Neuron (in vitro differentiated cells): ENCODE data around the gene AFAP1.

ENCODE experiments used
- H2AFZ ChIP-seq: one replicate; pipeline ENCODE4 v1.6.1; 2013; ENCODE audit warnings: low read depth, mild to moderate bottlenecking, inconsistent platforms, low read length, moderate library complexity
- H3K27me3 ChIP-seq: one replicate; pipeline ENCODE4 v1.6.1; 2013; ENCODE audit warnings: low read length; ENCODE audit not compliant: insufficient read depth
- H3K36me3 ChIP-seq: one replicate; pipeline ENCODE4 v1.6.1; 2013; ENCODE audit warnings: low read length; ENCODE audit not compliant: insufficient read depth
- H3K4me1 ChIP-seq: one replicate; pipeline ENCODE4 v1.6.1; 2013; ENCODE audit warnings: low read length; ENCODE audit not compliant: insufficient read depth
- H3K4me3 ChIP-seq: 2 replicates; pipeline ENCODE4 v1.5.1; 2013; ENCODE audit warnings: mild to moderate bottlenecking, low read length, moderate library complexity
- H3K9me3 ChIP-seq: one replicate; pipeline ENCODE4 v1.6.1; 2013; ENCODE audit warnings: low read length

Gene AFAP1

DNA sequence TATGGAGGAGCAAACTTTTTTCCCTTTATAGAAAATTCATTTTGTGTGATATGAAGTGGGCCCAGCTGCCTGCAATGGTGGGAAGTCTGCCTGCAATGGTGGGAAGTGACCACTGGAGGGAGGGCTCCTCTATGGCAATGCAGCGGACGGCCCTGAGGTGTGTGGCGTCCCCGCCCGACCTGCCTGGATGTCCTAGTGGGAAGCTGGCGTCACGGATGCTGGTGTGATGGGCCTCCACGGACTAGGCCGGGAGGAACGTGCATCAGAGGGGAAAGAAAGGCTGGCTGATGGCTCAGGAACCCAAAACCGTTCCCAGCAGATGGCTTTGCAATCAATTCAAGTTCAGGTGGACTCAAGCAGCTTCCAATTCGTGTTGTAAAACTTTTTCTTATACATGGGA, 177.9 kb downstream of the AFAP1 start:
- H3K4me1 ChIP-seq = peaks cover 9% of the 10 kb centered on the region
- peaks cover 4% of the 10 kb centered on the region for H3K9me3 ChIP-seq
- no peaks in the 10 kb centered on the region for H3K27me3 ChIP-seq
- H3K4me3 ChIP-seq = no peak overlapping the region
- peaks cover 3% of the 10 kb centered on the region for H3K36me3 ChIP-seq
- H2AFZ ChIP-seq = no peak overlapping the region

GRCh38 chr4:7761312-7761711, 178.3 kb downstream of the AFAP1 start:
- H3K4me3 ChIP-seq = no peak overlapping the region
- no peak overlapping the region for H2AFZ ChIP-seq
- H3K4me1 ChIP-seq = peaks cover 9% of the 10 kb centered on the region
- peaks cover 3% of the 10 kb centered on the region for H3K36me3 ChIP-seq
- H3K9me3 ChIP-seq = peaks cover 4% of the 10 kb centered on the region
- H3K27me3 ChIP-seq = no peaks in the 10 kb centered on the region

DNA sequence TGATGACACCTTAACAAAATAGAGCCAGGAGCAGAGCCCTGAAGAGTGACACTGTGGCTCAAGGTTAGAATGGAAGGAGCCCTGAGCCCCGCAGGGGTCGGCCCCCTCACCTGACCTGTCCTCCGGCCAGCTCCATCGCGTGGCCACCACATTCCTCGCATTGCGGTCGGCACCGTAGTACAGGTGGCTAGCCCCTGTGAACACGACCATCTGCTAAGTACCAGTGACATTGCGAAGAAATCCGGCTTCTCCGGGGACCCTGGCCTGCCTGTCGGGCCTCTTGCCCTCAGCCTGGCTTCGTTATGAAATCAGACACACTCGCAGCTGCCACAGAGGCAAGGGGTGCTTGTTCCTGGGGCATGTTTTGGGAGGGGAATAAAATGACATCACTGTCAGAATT, 179.0 kb downstream of the AFAP1 start:
- Histone ChIP-seq H3K4me1 (peaks cover 9% of the 10 kb centered on the region), H3K4me3 (no peak overlapping the region), H3K27me3 (no peaks in the 10 kb centered on the region), H2AFZ (no peak overlapping the region), H3K36me3 (peaks cover 3% of the 10 kb centered on the region), H3K9me3 (peaks cover 4% of the 10 kb centered on the region)

- H3K4me3 ChIP-seq = no peak overlapping the region
- H3K27me3 ChIP-seq = no peaks in the 10 kb centered on the region
- H2AFZ ChIP-seq = no peak overlapping the region
- peaks cover 4% of the 10 kb centered on the region for H3K9me3 ChIP-seq
- peaks cover 9% of the 10 kb centered on the region for H3K4me1 ChIP-seq
- peaks cover 3% of the 10 kb centered on the region for H3K36me3 ChIP-seq
These were observed 179.4 kb downstream of the AFAP1 start for GRCh38 chr4:7760228-7760627.

DNA sequence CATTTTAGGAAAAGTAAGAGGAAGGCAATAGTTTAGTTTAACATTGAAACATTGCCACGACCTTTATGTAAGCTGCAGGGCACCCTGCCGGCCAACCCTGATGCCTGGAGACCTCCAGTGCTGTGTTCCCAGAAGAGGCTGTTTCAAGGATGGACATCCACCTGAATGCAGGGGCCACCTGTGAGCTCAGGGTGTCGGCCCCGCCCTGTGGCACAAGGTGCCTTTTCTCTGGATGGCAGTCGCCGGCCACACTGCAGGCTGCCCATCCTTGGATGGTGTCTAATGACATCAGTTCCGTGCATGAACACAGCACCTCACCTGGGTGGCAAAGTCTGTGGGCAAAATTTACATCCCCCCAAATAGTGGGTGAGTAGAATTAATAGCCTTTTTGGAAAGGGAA, 180.0 kb downstream of the AFAP1 start:
- Histone ChIP-seq H3K4me1 (peaks cover 9% of the 10 kb centered on the region), H3K9me3 (peaks cover 4% of the 10 kb centered on the region), H3K36me3 (peaks cover 3% of the 10 kb centered on the region), H3K27me3 (no peaks in the 10 kb centered on the region), H3K4me3 (no peak overlapping the region), H2AFZ (no peak overlapping the region)

DNA sequence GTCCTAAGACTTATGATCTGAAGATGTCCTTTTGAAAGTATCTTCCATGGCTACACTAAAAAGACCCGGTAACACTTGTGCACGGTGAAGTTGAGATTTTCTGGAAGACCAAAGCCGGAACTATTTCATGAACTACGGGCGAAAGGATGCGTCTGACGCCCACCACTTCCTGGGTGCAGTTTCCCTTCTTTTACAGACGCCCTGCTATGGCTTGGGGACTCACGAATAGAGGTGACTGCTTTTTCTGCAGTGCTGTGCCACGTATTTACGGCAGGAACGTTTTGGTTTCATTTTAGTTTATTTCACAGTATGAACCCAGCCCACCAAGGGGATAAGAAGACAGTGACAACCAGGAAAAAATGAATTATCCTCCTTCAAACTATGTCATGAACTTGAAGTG, 180.4 kb downstream of the AFAP1 start:
- H3K36me3 ChIP-seq = peaks cover 3% of the 10 kb centered on the region
- H3K27me3 ChIP-seq = no peaks in the 10 kb centered on the region
- no peak overlapping the region for H3K4me3 ChIP-seq
- H3K4me1 ChIP-seq = peaks cover 9% of the 10 kb centered on the region
- no peak overlapping the region for H2AFZ ChIP-seq
- peaks cover 4% of the 10 kb centered on the region for H3K9me3 ChIP-seq

GRCh38 chr4:7758476-7758875, 181.2 kb downstream of the AFAP1 start:
- Histone ChIP-seq H3K27me3 (no peaks in the 10 kb centered on the region), H2AFZ (no peak overlapping the region), H3K4me1 (peaks cover 9% of the 10 kb centered on the region), H3K4me3 (no peak overlapping the region), H3K36me3 (peaks cover 3% of the 10 kb centered on the region), H3K9me3 (peaks cover 4% of the 10 kb centered on the region)

DNA sequence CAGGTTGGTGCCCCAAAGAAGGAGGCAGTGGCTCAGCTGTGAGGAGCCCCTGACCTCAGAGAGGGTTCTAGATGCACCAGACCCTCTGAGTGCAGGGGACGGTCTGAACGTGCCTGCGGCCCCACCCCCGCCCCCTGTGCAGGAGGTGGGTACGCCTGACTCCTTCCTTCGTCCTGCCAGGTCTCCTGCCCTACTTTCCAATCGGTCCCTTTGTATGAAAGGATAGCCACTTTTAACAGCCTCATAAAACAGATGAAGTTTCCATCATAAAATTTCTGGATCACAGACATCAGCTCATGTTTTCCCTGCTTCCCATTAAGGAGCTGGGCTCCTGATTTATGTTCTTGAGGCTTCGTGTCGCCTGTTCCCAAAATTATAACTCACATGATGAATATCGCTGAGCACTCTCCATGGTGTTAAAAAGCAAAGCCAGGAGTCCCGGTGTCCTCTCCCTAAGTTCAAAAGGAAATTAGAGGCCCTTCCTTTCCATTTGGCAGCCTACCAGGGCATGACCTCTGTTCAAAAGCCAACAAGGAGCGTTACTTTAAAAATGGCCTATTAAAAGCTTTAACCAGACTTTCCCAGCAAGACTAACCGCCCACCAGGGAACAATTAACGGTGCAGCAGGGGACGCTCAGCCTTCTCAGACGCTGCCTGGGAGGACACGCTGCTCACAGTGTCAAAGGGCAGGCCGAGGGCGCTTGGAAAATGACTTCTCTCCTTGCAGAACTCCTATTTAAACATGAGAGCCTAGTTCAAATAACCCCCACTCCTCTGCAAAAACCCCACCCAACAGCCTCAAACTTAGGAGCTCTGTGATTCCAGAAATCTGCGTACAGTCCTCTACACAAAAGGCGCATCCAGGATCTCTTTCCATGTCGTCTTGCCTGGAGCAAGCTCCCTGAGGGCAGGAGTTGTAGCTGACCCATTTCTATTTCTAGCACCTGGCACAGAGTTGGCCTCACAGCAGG, 181.9 kb downstream of the AFAP1 start:
- peaks cover 4% of the 10 kb centered on the region for H3K9me3 ChIP-seq
- no peaks in the 10 kb centered on the region for H3K27me3 ChIP-seq
- H3K36me3 ChIP-seq = no peaks in the 10 kb centered on the region
- H2AFZ ChIP-seq = no peak overlapping the region
- H3K4me3 ChIP-seq = no peak overlapping the region
- H3K4me1 ChIP-seq = peaks cover 9% of the 10 kb centered on the region

DNA sequence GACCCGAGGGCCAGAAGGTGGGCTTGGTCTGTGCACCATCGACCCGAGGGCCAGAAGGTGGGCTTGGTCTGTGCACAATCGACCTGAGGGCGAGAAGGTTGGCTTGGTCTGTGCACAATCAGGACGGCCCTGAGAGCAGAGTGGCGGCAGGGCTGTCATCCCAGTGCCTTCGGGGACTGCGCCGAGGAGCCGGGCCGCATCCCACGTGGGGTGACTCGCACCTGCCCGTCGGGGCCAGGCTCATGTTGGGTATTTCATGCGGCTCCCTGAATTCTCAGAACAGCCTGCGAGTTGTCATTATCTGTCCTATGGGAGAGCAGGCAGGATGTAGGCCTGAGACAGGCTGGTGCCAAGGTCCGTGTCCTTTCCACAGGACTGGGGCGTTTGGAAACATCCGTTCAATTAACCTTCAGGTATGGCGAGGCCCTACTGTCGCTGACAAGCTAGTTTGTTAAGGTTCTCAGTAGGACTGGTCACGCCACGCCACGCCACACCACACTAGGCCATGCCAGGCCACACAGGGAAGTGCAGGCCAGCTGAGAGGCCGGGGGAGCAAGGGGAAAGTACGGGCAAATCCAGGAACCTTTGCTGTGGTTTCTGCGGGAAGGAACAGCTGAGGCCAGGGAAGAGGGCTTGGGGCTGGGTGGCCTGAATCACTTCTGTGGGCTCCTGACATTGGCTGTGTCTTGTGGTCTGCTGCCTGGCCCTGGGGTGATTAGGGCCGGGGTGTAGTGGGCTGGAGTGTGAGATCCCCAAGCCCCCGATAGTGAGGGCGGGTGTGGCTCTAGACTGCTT, 182.9 kb downstream of the AFAP1 start:
- H3K36me3 ChIP-seq = no peaks in the 10 kb centered on the region
- H2AFZ ChIP-seq = no peak overlapping the region
- no peaks in the 10 kb centered on the region for H3K27me3 ChIP-seq
- H3K4me1 ChIP-seq = peaks cover 9% of the 10 kb centered on the region
- no peak overlapping the region for H3K4me3 ChIP-seq
- H3K9me3 ChIP-seq = peaks cover 4% of the 10 kb centered on the region

- Histone ChIP-seq H3K4me1 (peaks cover 9% of the 10 kb centered on the region), H2AFZ (no peak overlapping the region), H3K4me3 (no peak overlapping the region), H3K9me3 (peaks cover 4% of the 10 kb centered on the region), H3K36me3 (no peaks in the 10 kb centered on the region), H3K27me3 (no peaks in the 10 kb centered on the region)
These were observed 183.6 kb downstream of the AFAP1 start for GRCh38 chr4:7756071-7756470.

- Histone ChIP-seq H3K9me3 (peaks cover 4% of the 10 kb centered on the region), H3K27me3 (no peaks in the 10 kb centered on the region)
These were observed 184.1 kb downstream of the AFAP1 start for GRCh38 chr4:7755561-7755960.

GRCh38 chr4:7754565-7755262, 184.9 kb downstream of the AFAP1 start:
- Histone ChIP-seq H3K4me3 (no peak overlapping the region), H3K9me3 (peaks cover 4% of the 10 kb centered on the region), H2AFZ (no peak overlapping the region), H3K27me3 (no peaks in the 10 kb centered on the region), H3K36me3 (no peaks in the 10 kb centered on the region), H3K4me1 (peaks cover 9% of the 10 kb centered on the region)

More at GRCh38 chr4:7755561-7755960, 184.1 kb downstream of the AFAP1 start:
- Histone ChIP-seq H3K4me3 (no peak overlapping the region), H2AFZ (no peak overlapping the region), H3K36me3 (no peaks in the 10 kb centered on the region), H3K4me1 (peaks cover 9% of the 10 kb centered on the region)
